ENCODE results near the gene CTBP1.

DNA sequence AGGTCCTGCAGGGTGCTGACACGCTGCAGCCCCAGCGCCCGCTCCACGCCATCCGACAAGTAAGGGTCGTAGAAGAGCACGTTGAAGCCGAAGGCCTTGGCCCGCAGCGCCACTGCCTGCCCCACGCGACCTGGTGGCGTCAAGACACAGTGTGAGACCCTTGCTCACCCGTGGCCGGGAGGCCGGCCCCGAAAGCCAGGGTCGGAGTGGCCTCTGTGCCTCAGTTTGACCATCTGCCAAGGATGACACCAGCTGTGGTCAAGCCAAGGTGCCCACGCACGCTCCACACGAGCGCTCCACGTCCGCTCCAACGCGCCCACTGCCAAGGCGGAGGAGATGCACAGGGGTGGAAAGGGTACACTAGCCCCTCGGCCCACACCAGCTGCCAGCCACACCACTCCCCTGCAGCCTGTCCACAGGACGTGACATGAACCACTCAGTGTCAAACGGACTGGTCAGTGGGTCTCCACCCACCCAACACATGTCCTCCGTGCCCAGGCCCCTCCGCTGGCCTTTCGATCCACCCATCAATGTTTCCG is 32.8 kb downstream of the CTBP1 start:
- TF ChIP-seq, protein P1, sequence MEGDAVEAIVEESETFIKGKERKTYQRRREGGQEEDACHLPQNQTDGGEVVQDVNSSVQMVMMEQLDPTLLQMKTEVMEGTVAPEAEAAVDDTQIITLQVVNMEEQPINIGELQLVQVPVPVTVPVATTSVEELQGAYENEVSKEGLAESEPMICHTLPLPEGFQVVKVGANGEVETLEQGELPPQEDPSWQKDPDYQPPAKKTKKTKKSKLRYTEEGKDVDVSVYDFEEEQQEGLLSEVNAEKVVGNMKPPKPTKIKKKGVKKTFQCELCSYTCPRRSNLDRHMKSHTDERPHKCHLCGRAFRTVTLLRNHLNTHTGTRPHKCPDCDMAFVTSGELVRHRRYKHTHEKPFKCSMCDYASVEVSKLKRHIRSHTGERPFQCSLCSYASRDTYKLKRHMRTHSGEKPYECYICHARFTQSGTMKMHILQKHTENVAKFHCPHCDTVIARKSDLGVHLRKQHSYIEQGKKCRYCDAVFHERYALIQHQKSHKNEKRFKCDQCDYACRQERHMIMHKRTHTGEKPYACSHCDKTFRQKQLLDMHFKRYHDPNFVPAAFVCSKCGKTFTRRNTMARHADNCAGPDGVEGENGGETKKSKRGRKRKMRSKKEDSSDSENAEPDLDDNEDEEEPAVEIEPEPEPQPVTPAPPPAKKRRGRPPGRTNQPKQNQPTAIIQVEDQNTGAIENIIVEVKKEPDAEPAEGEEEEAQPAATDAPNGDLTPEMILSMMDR (optimal IDR thresholded peaks at IDR 0.05 in 1 of 3, IDR thresholded peaks at IDR 0.05 in 1 of 3, conservative IDR thresholded peaks at IDR 0.05 in 1 of 3; ENCODE audit: extremely low read depth in 1 of 3, insufficient read depth in 2 of 3, low read length in 3 of 3): no peak
- TF ChIP-seq EZH2 (IDR thresholded peaks at IDR 0.05; ENCODE audit: low read length): no peak

Measured in keratinocyte (primary cell).